GM12865 (cell line): ENCODE measurements around the gene SFMBT2.

Source experiments
- DNase-seq: peaks from one replicate; pipeline ENCODE4 v3.0.0; 2010; ENCODE audit warnings: low read depth
- H3K4me3 ChIP-seq: 2 replicates; pipeline ENCODE4 v1.5.1; 2011; ENCODE audit warnings: mild to moderate bottlenecking, low read depth, low read length, control low read depth
- CTCF ChIP-seq: IDR thresholded peaks from 2 replicates; pipeline ENCODE4 v1.5.1; 2011; ENCODE audit warnings: low read length, control low read depth, low read depth, inconsistent platforms; ENCODE audit not compliant: insufficient read depth; ENCODE audit errors: missing control alignments

Gene SFMBT2

GRCh38 chr10:7311218-7311849, 99.5 kb downstream of the SFMBT2 start:
- H3K4me3 ChIP-seq: no peak overlapping the region
- DNase-seq: no peak
- no peak for TF ChIP-seq CTCF

GRCh38 chr10:7310076-7310475, 100.8 kb downstream of the SFMBT2 start:
- no peak for DNase-seq
- TF ChIP-seq CTCF: no peak
- no peak overlapping the region for H3K4me3 ChIP-seq

- no peak overlapping the region for H3K4me3 ChIP-seq
- DNase-seq: no peak
- no peak for TF ChIP-seq CTCF
These were observed 102.0 kb downstream of the SFMBT2 start for GRCh38 chr10:7308826-7309225.

- no peak for TF ChIP-seq CTCF
- no peak overlapping the region for H3K4me3 ChIP-seq
- DNase-seq: no peak
These were observed 104.2 kb downstream of the SFMBT2 start for GRCh38 chr10:7306616-7307015.

GRCh38 chr10:7306147-7306546, 104.7 kb downstream of the SFMBT2 start:
- no peak for DNase-seq
- no peak overlapping the region for H3K4me3 ChIP-seq
- no peak for TF ChIP-seq CTCF

GRCh38 chr10:7305053-7305452, 105.8 kb downstream of the SFMBT2 start:
- H3K4me3 ChIP-seq: no peak overlapping the region
- no peak for TF ChIP-seq CTCF
- no peak for DNase-seq

- no peak for TF ChIP-seq CTCF
- DNase-seq: no peak
These were observed 106.7 kb downstream of the SFMBT2 start for GRCh38 chr10:7304110-7304509.

More at GRCh38 chr10:7304110-7304509, 106.7 kb downstream of the SFMBT2 start:
- H3K4me3 ChIP-seq: no peak overlapping the region
